ENCODE data around the gene GSK3B. TPM values are rescaled to one million over a fixed set of nuclear protein-coding genes. Genes with fewer than 3 reads are reported as not detected.

GSK3B gene
- total and polyA plus RNA-seq, 2 donors (not counting 3 experiments of a cell fraction or from before 2014, with no cell fraction given) = 22.1 to 50.1 TPM

GRCh38 chr3:119918992-119919933 lies 175.0 kb downstream of the GSK3B start:
- TF ChIP-seq POLR2A (IDR thresholded peaks at IDR 0.05; ENCODE audit: low read depth, low read length) (no peak), FOS (IDR thresholded peaks at IDR 0.05; ENCODE audit: borderline replicate concordance, insufficient read depth, low read length) (no peak), POLR2AphosphoS5 (IDR thresholded peaks at IDR 0.05; ENCODE audit: insufficient read depth, low read depth, low read length) (no peak), GATA2 (IDR thresholded peaks at IDR 0.05; ENCODE audit: insufficient read depth, insufficient read length, low read depth, low read length) (no peak), MYC (IDR thresholded peaks at IDR 0.05; ENCODE audit: low read depth, low read length) (no peak), JUN (IDR thresholded peaks at IDR 0.05; ENCODE audit: borderline replicate concordance, insufficient read depth, insufficient read length, low read depth) (no peak), MAX (IDR thresholded peaks at IDR 0.05; ENCODE audit: insufficient read depth, insufficient read length) (no peak), EZH2 (IDR thresholded peaks at IDR 0.05; ENCODE audit: borderline replicate concordance, low read depth, low read length, severe bottlenecking) (no peak), CTCF (IDR thresholded peaks at IDR 0.05; ENCODE audit: extremely low read depth in 1 of 2, insufficient read depth in 1 of 2, low read depth in 1 of 2, low read length in 2 of 2) (no peak)
- intact Hi-C loops (cut with micrococcal nuclease) = loop anchor here (5.0 kb wide), 1 partner anchor 173 kb away; the partner anchor contains the start of gene GSK3B
- no peaks in the 10 kb centered on the region for H3K27me3 ChIP-seq (ENCODE audit: control insufficient read depth in 2 of 2, insufficient read depth in 2 of 2, low read length in 2 of 2)
- H3K36me3 ChIP-seq (ENCODE audit: control insufficient read depth in 2 of 2, extremely low read depth in 1 of 2, insufficient read depth in 2 of 2, low read length in 2 of 2) = peaks cover 0 to 2% of the 10 kb centered on the region in 2 experiments
- H3K4me2 ChIP-seq (ENCODE audit: insufficient read depth, low read length) = no peak overlapping the region
- H3K4me3 ChIP-seq (replicated peaks in 1 of 3; ENCODE audit: insufficient read depth in 1 of 3, low read depth in 1 of 3, low read length in 3 of 3) = no peak overlapping the region
- no peaks in the 10 kb centered on the region for H3K9me3 ChIP-seq (replicated peaks; ENCODE audit: control insufficient read depth, insufficient read depth, low read length)
- H3K79me2 ChIP-seq (ENCODE audit: control insufficient read depth, insufficient read depth, low read length) = peaks cover 8% of the 10 kb centered on the region
- H3K9ac ChIP-seq (replicated peaks; ENCODE audit: extremely low read depth, insufficient read depth, low read length) = no peak overlapping the region
- H2AFZ ChIP-seq (ENCODE audit: low read depth, low read length) = no peak overlapping the region
- dilution Hi-C loops (cut with MboI; ENCODE audit: extremely low pct_ligation_motif_present, low sequenced_read_pairs) = no loop called here
- H3K9me1 ChIP-seq (replicated peaks; ENCODE audit: control insufficient read depth, extremely low read depth, insufficient read depth, low read length) = no peaks in the 10 kb centered on the region
- no TSS peak for BruUV-seq (replicated peaks)
- H3K27ac ChIP-seq (ENCODE audit: insufficient read depth, low read depth, low read length) = no peak overlapping the region
- no peak for DNase-seq (ENCODE audit: low read depth, low spot score)
- POLR2A ChIA-PET = interaction anchor here (0.5 kb wide), 1 partner anchor 9 kb away, joined by 5 read pairs; no protein-coding TSS in a partner anchor
- H4K20me1 ChIP-seq (replicated peaks; ENCODE audit: control insufficient read depth, extremely low read depth, insufficient read depth, low read length) = no peaks in the 10 kb centered on the region
- CTCF ChIA-PET = interaction anchor here (1.4 to 1.9 kb wide), 2 partner anchors 19 to 27 kb away, joined by 3 to 7 read pairs; no protein-coding TSS in a partner anchor
- no peak for FAIRE-seq
- H3K4me1 ChIP-seq (ENCODE audit: control insufficient read depth, extremely low read depth, insufficient read depth, low read length) = no peaks in the 10 kb centered on the region
